OCI-LY1 (cell line): Measurements from ENCODE around the gene GGCT.

Experiments used
- H2AFZ ChIP-seq: fragments of 200-600 bp; sonication (generic), shearing (Covaris generic); 2 replicates; pipeline ENCODE4 v1.6.0; 2014; ENCODE audit warnings: antibody characterized with exemption, mild to moderate bottlenecking, low read length
- H3F3A ChIP-seq: fragments of 200-600 bp; sonication (generic), shearing (Covaris generic); 2 replicates; pipeline ENCODE4 v1.6.0; 2014; ENCODE audit warnings: mild to moderate bottlenecking, antibody characterized with exemption, low read length, moderate library complexity; ENCODE audit not compliant: insufficient read depth
- H3K27ac ChIP-seq: fragments of 200-600 bp; sonication (generic); 2 replicates; pipeline ENCODE4 v1.5.1; 2014; ENCODE audit warnings: low read length, mixed run types, mild to moderate bottlenecking, low read depth; ENCODE audit not compliant: poor library complexity, severe bottlenecking
- H3K27me3 ChIP-seq: fragments of 200-600 bp; sonication (generic); 2 replicates; pipeline ENCODE4 v1.6.0; 2014; ENCODE audit warnings: antibody characterized with exemption, mild to moderate bottlenecking, low read length, moderate library complexity; ENCODE audit not compliant: insufficient read depth
- H3K36me3 ChIP-seq: fragments of 200-600 bp; sonication (generic); 2 replicates; pipeline ENCODE4 v1.6.1; 2014; ENCODE audit warnings: mild to moderate bottlenecking, antibody characterized with exemption, low read length, moderate library complexity, mixed read lengths; ENCODE audit not compliant: insufficient read depth
- H3K4me1 ChIP-seq: fragments of 200-600 bp; sonication (generic); 2 replicates; pipeline ENCODE4 v1.5.1; 2014; ENCODE audit warnings: mild to moderate bottlenecking, low read length, moderate library complexity; ENCODE audit not compliant: insufficient read depth, severe bottlenecking
- H3K4me2 ChIP-seq: fragments of 200-600 bp; sonication (generic), shearing (Covaris generic); 2 replicates; pipeline ENCODE4 v1.6.1; 2014; ENCODE audit warnings: low read length
- H3K4me3 ChIP-seq: fragments of 200-600 bp; sonication (generic); 2 replicates; pipeline ENCODE4 v1.5.1; 2014; ENCODE audit warnings: low read length, low read depth, mild to moderate bottlenecking, mixed read lengths; ENCODE audit not compliant: poor library complexity, severe bottlenecking
- H3K79me2 ChIP-seq: fragments of 200-600 bp; shearing (Covaris generic); 2 replicates; pipeline ENCODE4 v1.6.1; 2016; ENCODE audit warnings: mixed run types, low read length, mixed read lengths; ENCODE audit not compliant: insufficient read depth
- H3K9ac ChIP-seq: fragments of 200-600 bp; sonication (generic), shearing (Covaris generic); 2 replicates; pipeline ENCODE4 v1.6.1; 2014; ENCODE audit warnings: mild to moderate bottlenecking, low read length, mixed read lengths
- H3K9me2 ChIP-seq: fragments of 200-600 bp; sonication (generic), shearing (Covaris generic); 2 replicates; pipeline ENCODE4 v1.6.1; 2014; ENCODE audit warnings: low read depth, mild to moderate bottlenecking, low read length, mixed read lengths
- H3K9me3 ChIP-seq: fragments of 200-600 bp; shearing (Covaris generic); 2 replicates; pipeline ENCODE4 v1.6.1; 2014; ENCODE audit warnings: low read length, mixed read lengths
- H4K20me1 ChIP-seq: fragments of 200-600 bp; sonication (generic), shearing (Covaris generic); 2 replicates; pipeline ENCODE4 v1.6.0; 2016; ENCODE audit warnings: mild to moderate bottlenecking, low read length; ENCODE audit not compliant: insufficient read depth
- CTCF ChIP-seq: fragments of 200-600 bp; sonication (generic), shearing (Covaris generic); IDR thresholded peaks from 2 replicates; pipeline ENCODE4 v1.5.1; 2017; ENCODE audit warnings: mild to moderate bottlenecking, antibody characterized with exemption, low read length, moderate library complexity, mixed read lengths
- EZH2 ChIP-seq: fragments of 200-600 bp; sonication (generic), shearing (Covaris generic); IDR thresholded peaks from 2 replicates; pipeline ENCODE4 v1.8.0; 2017; ENCODE audit warnings: borderline replicate concordance, mixed run types, mild to moderate bottlenecking, antibody characterized with exemption, low read length, moderate library complexity, mixed read lengths

The GGCT gene

GRCh38 chr7:30450240-30450982, 54.2 kb downstream of the GGCT start:
- no peak overlapping the region for H2AFZ ChIP-seq
- H3F3A ChIP-seq: no peaks in the 10 kb centered on the region
- peaks cover 11% of the 10 kb centered on the region for H3K4me1 ChIP-seq
- H3K27ac ChIP-seq: no peak overlapping the region
- no peak for TF ChIP-seq EZH2
- TF ChIP-seq CTCF: no peak
- no peaks in the 10 kb centered on the region for H3K9me2 ChIP-seq
- no peak overlapping the region for H3K4me2 ChIP-seq
- H3K36me3 ChIP-seq: no peaks in the 10 kb centered on the region
- no peaks in the 10 kb centered on the region for H3K9me3 ChIP-seq
- H3K4me3 ChIP-seq: no peak overlapping the region
- no peaks in the 10 kb centered on the region for H3K27me3 ChIP-seq
- no peak overlapping the region for H3K9ac ChIP-seq
- H3K79me2 ChIP-seq: no peaks in the 10 kb centered on the region
- H4K20me1 ChIP-seq: no peaks in the 10 kb centered on the region

GRCh38 chr7:30448461-30449189, 56.0 kb downstream of the GGCT start:
- H3F3A ChIP-seq: no peaks in the 10 kb centered on the region
- no peaks in the 10 kb centered on the region for H4K20me1 ChIP-seq
- H3K4me3 ChIP-seq: no peak overlapping the region
- H3K9me3 ChIP-seq: no peaks in the 10 kb centered on the region
- H3K27ac ChIP-seq: no peak overlapping the region
- H3K79me2 ChIP-seq: no peaks in the 10 kb centered on the region
- H3K36me3 ChIP-seq: no peaks in the 10 kb centered on the region
- H3K9me2 ChIP-seq: no peaks in the 10 kb centered on the region
- H3K4me2 ChIP-seq: no peak overlapping the region
- no peaks in the 10 kb centered on the region for H3K27me3 ChIP-seq
- H3K9ac ChIP-seq: no peak overlapping the region
- H3K4me1 ChIP-seq: peaks cover 13% of the 10 kb centered on the region
- TF ChIP-seq CTCF (no peak), EZH2 (no peak)
- H2AFZ ChIP-seq: no peak overlapping the region

- Histone ChIP-seq H3K9me3 (no peaks in the 10 kb centered on the region), H3K9me2 (no peaks in the 10 kb centered on the region), H3K27me3 (no peaks in the 10 kb centered on the region), H3K36me3 (no peaks in the 10 kb centered on the region), H3F3A (no peaks in the 10 kb centered on the region), H3K9ac (no peak overlapping the region), H2AFZ (no peak overlapping the region), H3K27ac (no peak overlapping the region), H3K4me3 (no peak overlapping the region), H4K20me1 (no peaks in the 10 kb centered on the region), H3K4me2 (no peak overlapping the region), H3K79me2 (no peaks in the 10 kb centered on the region), H3K4me1 (peaks cover 13% of the 10 kb centered on the region)
- TF ChIP-seq EZH2 (no peak), CTCF (no peak)
Observed at GRCh38 chr7:30447466-30447865, 57.2 kb downstream of the GGCT start.
